IPS DF 4.7 (cell line): ENCODE results near the gene CADM2.
"Not testable (repeated sequence)": the region's sequence is repeated elsewhere in the genome, so short reads cannot be mapped to it uniquely, and the experiment has no call there.

ENCODE experiments used
- DNase-seq: peaks from one replicate; pipeline ENCODE4 v3.0.0-alpha.2; 2013; ENCODE audit warnings: low spot score; ENCODE audit errors: extremely low read depth

CADM2 gene

GRCh38 chr3:85455561-85456200, 496.9 kb downstream of the CADM2 start:
- no peak for DNase-seq

DNA sequence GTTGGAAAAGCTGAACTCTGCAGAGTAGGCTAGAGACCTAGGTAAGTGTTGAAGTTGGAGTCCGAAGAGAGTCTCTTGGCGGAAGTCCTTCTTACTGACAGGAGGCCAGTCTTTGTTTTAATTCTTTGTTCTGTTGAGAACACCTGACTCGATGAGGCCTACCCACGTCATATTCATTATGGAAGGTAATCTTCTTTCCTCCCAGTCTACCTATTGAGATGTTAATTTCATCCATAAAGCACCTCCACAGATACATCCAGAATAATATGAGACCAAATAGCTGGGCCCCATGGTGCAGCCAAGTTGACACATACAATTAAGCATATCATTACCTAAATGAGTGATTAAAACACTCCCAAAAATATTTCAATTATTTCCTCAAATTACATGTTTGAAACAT, 515.5 kb downstream of the CADM2 start:
- no peak for DNase-seq

- DNase-seq = no peak
These were observed 516.6 kb downstream of the CADM2 start for GRCh38 chr3:85475346-85475745.

DNA sequence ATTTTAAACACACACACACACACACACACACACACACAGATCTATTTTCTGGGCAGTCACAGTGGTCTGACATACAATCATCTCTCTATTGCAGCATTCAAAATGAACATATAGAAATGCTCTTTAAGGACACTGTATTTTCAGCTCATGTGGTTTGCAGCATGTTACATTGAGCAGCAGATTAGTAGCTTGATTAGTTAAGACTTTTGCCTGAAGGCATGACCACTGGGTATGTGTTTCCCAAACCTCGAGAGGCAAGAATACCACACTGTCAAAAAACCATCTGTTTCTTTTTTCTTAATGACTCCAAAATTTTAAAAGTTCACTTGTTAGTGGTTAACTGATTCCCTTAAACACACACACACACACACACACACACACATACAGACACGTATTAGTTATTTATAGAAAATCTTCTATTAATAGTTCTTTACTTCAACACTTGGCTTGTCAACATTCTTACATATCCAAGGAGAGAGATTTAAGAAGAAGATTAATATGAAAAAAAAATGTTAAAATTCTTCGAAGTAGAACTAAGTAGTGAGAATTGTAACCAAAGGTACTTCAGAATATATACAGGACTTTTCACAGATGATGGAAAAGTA, 518.2 kb downstream of the CADM2 start:
- DNase-seq = no peak

DNA sequence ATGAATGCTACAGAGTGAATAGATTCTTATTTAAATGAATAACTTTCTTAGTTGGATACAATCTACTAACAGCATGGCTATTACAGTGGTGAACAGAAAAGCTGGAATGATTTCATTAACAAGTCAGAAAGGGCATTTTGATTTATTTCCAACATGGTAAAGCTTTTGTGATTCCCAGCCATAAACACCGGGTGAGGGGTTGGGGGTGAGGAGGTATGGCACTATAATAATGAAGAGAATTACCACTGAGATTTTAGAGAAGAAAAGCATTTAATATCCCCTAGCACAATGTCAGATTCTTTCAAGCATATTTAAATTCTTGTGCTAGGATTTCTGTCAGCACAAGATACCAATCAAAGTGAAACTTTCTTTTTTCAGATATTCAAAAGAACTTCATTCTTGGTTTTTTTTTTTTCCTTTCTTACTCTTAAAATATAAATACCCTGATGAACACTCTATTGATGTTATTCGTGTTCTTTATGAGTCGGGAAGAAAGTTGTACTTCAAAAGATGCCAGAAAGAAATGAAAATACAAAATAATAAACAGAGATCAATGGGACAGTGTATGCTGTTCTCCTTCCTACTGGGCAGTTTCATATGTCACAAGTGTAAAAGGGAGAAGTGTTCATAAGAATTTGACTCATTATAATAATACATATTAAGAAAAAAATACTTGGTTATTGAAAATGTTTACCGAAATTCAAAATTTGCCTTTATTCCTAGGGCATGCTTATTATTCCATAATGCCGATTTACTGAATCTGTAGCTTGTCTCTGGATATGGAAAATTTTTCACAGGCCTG, 522.8 kb downstream of the CADM2 start:
- no peak for DNase-seq

GRCh38 chr3:85482213-85482490, 523.4 kb downstream of the CADM2 start:
- no peak for DNase-seq

GRCh38 chr3:85483986-85484385, 525.2 kb downstream of the CADM2 start:
- no peak for DNase-seq

GRCh38 chr3:85487375-85487774, 528.6 kb downstream of the CADM2 start:
- no peak for DNase-seq

GRCh38 chr3:85495602-85496001, 536.8 kb downstream of the CADM2 start:
- peak; percentile 5 for DNase-seq

DNA sequence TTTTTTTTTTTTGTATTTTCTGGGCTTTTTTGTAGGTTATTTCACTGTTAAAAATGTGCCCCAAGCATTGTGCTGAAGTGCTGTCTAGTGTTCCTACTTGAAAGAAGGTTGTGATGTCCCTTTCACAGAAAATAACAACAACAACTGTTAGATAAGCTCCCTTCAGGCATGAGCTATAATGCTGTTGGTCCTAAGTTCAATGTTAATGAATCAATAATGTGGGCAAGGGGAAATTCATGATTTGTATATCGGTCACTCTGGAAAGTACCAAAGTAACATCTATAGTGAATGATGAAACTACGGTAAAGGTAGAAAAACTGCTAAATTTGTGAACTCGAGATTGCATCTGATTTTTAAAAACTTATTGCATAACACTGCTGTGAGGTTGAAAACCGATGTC, 539.4 kb downstream of the CADM2 start:
- no peak for DNase-seq

GRCh38 chr3:85502148-85502875, 543.5 kb downstream of the CADM2 start:
- no peak for DNase-seq

DNA sequence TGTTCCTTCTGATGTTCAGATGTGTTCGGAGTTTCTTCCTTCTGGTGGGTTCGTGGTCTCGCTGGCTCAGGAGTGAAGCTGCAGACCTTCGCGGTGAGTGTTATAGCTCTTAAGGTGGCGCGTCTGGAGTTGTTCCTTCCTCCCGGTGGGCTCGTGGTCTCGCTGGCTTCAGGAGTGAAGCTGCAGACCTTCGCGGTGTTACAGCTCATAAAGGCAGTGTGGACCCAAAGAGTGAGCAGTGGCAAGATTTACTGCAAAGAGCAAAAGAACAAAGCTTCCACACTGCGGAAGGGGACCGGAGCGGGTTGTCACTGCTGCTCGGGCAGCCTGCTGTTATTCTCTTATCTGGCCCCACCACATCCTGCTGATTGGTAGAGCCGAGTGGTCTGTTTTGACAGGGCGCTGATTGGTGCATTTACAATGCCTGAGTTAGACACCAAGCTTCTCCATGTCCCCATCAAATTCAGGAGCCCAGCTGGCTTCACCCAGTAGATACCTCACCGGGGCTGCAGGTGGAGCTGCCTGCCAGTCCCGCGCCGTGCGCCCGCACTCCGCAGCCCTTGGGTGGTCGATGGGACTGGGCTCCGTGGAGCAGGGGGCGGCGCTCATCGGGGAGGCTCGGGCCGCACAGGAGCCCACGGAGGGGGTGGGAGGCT, 545.5 kb downstream of the CADM2 start:
- not testable (repeated sequence) for DNase-seq

DNA sequence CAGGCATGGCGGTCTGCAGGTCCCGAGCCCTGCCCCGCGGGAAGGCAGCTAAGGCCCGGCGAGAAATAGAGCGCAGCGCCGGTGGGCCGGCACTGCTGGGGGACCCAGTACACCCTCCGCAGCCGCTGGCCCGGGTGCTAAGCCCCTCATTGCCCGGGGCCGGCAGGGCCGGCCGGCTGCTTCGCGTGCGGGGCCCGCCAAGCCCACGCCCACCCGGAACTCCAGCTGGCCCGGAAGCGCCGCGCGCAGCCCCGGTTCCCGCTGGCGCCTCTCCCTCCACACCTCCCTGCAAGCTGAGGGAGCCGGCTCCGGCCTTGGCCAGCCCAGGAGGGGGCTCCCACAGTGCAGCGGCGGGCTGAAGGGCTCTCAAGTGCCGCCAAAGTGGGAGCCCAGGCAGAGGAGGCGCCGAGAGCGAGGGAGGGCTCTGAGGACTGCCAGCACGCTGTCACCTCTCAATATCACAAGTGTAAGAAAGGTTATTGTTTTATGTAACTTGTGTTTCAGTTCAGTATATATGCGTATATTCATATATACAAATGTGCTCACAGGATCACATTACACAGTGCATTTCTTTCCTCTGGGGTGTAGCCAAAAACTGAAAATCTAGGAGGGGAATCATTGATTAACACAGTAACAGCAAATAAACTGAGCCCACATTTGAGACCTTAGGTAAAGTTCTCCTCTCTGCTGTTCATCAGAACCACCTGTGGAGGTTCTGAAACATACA, 546.2 kb downstream of the CADM2 start:
- not testable (repeated sequence) for DNase-seq

DNA sequence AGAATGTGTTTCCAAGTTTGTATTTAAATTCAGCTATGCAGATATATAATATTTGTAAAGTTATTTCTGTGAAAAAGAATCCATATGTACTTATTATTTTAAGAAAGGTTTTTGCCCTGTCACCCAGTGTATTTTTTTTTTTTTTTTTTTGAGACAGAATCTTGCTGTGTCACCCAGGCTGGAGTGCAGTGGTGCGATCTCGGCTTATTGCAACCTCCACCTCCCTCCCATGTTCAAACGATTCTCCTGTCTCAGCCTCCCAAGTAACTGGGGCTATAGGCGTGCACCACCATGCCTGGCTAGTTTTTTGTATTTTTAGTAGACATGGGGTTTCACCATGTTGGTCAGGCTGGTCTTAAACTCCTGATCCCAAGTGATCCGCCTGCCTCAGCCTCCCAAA, 548.3 kb downstream of the CADM2 start:
- not testable (repeated sequence) for DNase-seq

DNA sequence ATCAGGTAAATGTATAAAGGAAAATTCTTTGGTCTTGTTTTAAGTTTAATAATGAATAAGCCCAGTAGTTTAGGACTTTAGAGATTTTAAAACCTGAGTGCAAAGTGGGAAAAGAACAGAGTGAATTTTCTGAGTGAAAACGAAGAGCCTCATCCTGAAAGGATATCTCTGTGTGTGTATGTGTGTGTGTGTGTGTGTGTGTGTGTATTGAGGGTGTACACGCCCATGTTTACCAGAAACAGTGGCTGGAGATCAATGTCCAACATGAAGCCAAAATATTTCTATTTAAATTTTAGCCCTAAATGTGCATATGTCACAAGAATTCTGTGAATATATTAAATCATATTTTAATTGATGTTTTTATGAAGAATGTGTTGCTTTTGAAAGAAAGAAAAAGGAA, 549.9 kb downstream of the CADM2 start:
- DNase-seq = no peak

- no peak for DNase-seq
These were observed 557.4 kb downstream of the CADM2 start for GRCh38 chr3:85516146-85516545.

DNA sequence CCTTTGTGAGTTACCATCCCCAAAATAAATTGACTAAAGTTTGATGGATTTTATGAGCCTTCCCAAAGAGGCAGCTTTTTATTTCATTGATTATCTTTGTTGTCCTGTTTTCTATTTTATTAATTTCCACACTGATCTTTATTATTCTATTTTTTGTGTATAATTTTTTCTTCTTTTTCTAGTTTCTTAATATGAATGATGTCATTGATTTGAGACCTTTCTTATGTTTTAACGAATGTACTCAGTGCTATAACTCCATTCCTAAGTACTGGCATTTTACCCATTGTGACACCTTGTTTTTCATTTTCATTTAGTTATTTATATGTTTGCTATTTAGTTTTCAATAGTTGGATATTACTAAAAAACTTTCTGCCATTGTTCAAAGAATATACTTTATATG, 565.3 kb downstream of the CADM2 start:
- no peak for DNase-seq

GRCh38 chr3:85525264-85525663, 566.5 kb downstream of the CADM2 start:
- no peak for DNase-seq

- DNase-seq = no peak
These were observed 574.8 kb downstream of the CADM2 start for GRCh38 chr3:85533586-85533985.

DNA sequence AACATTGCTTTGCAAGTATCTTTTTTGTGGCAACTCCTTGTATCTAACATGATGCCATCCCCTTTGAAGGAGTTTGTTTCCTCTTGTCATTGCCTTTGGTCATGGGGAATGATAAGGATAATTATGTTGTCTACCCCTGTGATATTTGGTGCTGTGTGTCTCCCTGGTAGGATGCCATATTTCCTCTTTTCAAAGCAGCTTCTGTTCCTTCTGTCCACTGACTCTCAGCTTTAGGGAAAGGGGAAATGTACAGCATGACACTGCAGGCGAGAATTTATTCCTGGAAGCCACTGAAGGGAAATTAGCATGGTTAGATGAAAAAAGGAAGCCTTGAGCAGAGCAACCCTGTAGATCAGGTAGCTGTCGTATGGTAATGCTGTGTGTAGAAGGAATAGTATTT, 576.7 kb downstream of the CADM2 start:
- no peak for DNase-seq

- DNase-seq = no peak
These were observed 580.4 kb downstream of the CADM2 start for GRCh38 chr3:85539232-85539631.
